MM.1S (cell line): ENCODE data around the gene COBL.

ENCODE experiments used
- DNase-seq: peaks from one replicate; pipeline ENCODE4 v3.0.0-alpha.2; 2015
- H2AFZ ChIP-seq: fragments of 300-600 bp; sonication (generic); 2 replicates; pipeline ENCODE4 v1.6.0; 2016; ENCODE audit warnings: antibody characterized with exemption, low read length
- H3F3A ChIP-seq: fragments of 300-600 bp; sonication (generic); 2 replicates; pipeline ENCODE4 v1.6.1; 2016; ENCODE audit warnings: mild to moderate bottlenecking, antibody characterized with exemption, low read length, moderate library complexity, mixed read lengths; ENCODE audit not compliant: insufficient read depth
- H3K27ac ChIP-seq: fragments of 300-600 bp; sonication (generic); 2 replicates; pipeline ENCODE4 v1.5.1; 2016; ENCODE audit warnings: mild to moderate bottlenecking, low read length
- H3K27me3 ChIP-seq: fragments of 300-600 bp; sonication (generic); replicated peaks from 2 replicates; pipeline ENCODE4 v1.6.0; 2016; ENCODE audit warnings: low read length; ENCODE audit not compliant: insufficient read depth
- H3K36me3 ChIP-seq: fragments of 300-600 bp; sonication (generic); replicated peaks from 2 replicates; pipeline ENCODE4 v1.6.1; 2016; ENCODE audit warnings: mild to moderate bottlenecking, low read length, mixed read lengths; ENCODE audit not compliant: insufficient read depth
- H3K4me1 ChIP-seq: fragments of 300-600 bp; sonication (generic); 2 replicates; pipeline ENCODE4 v1.6.1; 2016; ENCODE audit warnings: low read length, mixed read lengths
- H3K4me2 ChIP-seq: fragments of 300-600 bp; sonication (generic); 2 replicates; pipeline ENCODE4 v1.6.0; 2016; ENCODE audit warnings: low read depth, low read length
- H3K4me3 ChIP-seq: fragments of 300-600 bp; sonication (generic); 2 replicates; pipeline ENCODE4 v1.5.1; 2016; ENCODE audit warnings: low read length, mixed read lengths
- H3K79me2 ChIP-seq: fragments of 300-600 bp; sonication (generic); 2 replicates; pipeline ENCODE4 v1.6.1; 2016; ENCODE audit warnings: mixed run types, low read length, mixed read lengths
- H3K9ac ChIP-seq: fragments of 300-600 bp; sonication (generic); 2 replicates; pipeline ENCODE4 v1.6.1; 2016; ENCODE audit warnings: low read length, mixed read lengths
- H3K9me2 ChIP-seq: fragments of 300-600 bp; sonication (generic); replicated peaks from 2 replicates; pipeline ENCODE4 v1.6.1; 2016; ENCODE audit warnings: mild to moderate bottlenecking, low read length, mixed read lengths; ENCODE audit not compliant: insufficient read depth
- H3K9me3 ChIP-seq: fragments of 300-600 bp; sonication (generic); replicated peaks from 2 replicates; pipeline ENCODE4 v1.6.1; 2016; ENCODE audit warnings: mild to moderate bottlenecking, low read length, mixed read lengths; ENCODE audit not compliant: insufficient read depth
- H4K20me1 ChIP-seq: fragments of 300-600 bp; sonication (generic); 2 replicates; pipeline ENCODE4 v1.6.1; 2016; ENCODE audit warnings: mild to moderate bottlenecking, low read length, moderate library complexity, mixed read lengths; ENCODE audit not compliant: insufficient read depth
- CTCF ChIP-seq: fragments of 300-600 bp; sonication (generic); IDR thresholded peaks from 2 replicates; pipeline ENCODE4 v1.5.1; 2016; ENCODE audit warnings: antibody characterized with exemption, low read length, mixed read lengths
- EZH2 ChIP-seq: fragments of 300-600 bp; sonication (generic); optimal IDR thresholded peaks from 2 replicates; pipeline ENCODE3; 2017; ENCODE audit warnings: low read depth, mild to moderate bottlenecking, antibody characterized with exemption, low read length, mixed read lengths
- EZH2phosphoT487 ChIP-seq: fragments of 300-600 bp; sonication (generic); IDR thresholded peaks from 2 replicates; pipeline ENCODE4 v1.6.1; 2018; ENCODE audit warnings: antibody characterized with exemption, low read length

COBL gene

GRCh38 chr7:51300762-51301674 is 15.6 kb downstream of the COBL start:
- H3K4me2 ChIP-seq, result no peak overlapping the region
- no peaks in the 10 kb centered on the region for H3K9me3 ChIP-seq
- H3F3A ChIP-seq, result no peaks in the 10 kb centered on the region
- TF ChIP-seq CTCF (no peak), EZH2 (no peak), EZH2phosphoT487 (no peak)
- H3K27me3 ChIP-seq, result no peaks in the 10 kb centered on the region
- no peak overlapping the region for H3K27ac ChIP-seq
- H4K20me1 ChIP-seq, result no peaks in the 10 kb centered on the region
- H3K9me2 ChIP-seq, result no peaks in the 10 kb centered on the region
- H3K36me3 ChIP-seq, result no peaks in the 10 kb centered on the region
- no peak overlapping the region for H3K4me3 ChIP-seq
- no peak for DNase-seq
- H3K79me2 ChIP-seq, result no peaks in the 10 kb centered on the region
- no peak overlapping the region for H2AFZ ChIP-seq
- H3K9ac ChIP-seq, result no peak overlapping the region
- no peaks in the 10 kb centered on the region for H3K4me1 ChIP-seq

- Histone ChIP-seq H2AFZ (no peak overlapping the region), H3K79me2 (no peaks in the 10 kb centered on the region), H4K20me1 (no peaks in the 10 kb centered on the region), H3K27ac (no peak overlapping the region), H3K9me2 (no peaks in the 10 kb centered on the region), H3K27me3 (no peaks in the 10 kb centered on the region), H3K9me3 (no peaks in the 10 kb centered on the region), H3K36me3 (no peaks in the 10 kb centered on the region), H3K9ac (no peak overlapping the region), H3K4me2 (no peak overlapping the region), H3F3A (no peaks in the 10 kb centered on the region), H3K4me3 (no peak overlapping the region), H3K4me1 (no peaks in the 10 kb centered on the region)
- TF ChIP-seq CTCF (no peak), EZH2 (no peak), EZH2phosphoT487 (no peak)
- DNase-seq, result no peak
Measured at GRCh38 chr7:51299391-51300133, 17.0 kb downstream of the COBL start.

- H3K27me3 ChIP-seq, result no peaks in the 10 kb centered on the region
- H3F3A ChIP-seq, result no peaks in the 10 kb centered on the region
- H2AFZ ChIP-seq, result no peak overlapping the region
- H3K9me3 ChIP-seq, result no peaks in the 10 kb centered on the region
- no peak overlapping the region for H3K9ac ChIP-seq
- no peaks in the 10 kb centered on the region for H3K79me2 ChIP-seq
- H4K20me1 ChIP-seq, result no peaks in the 10 kb centered on the region
- H3K4me1 ChIP-seq, result no peaks in the 10 kb centered on the region
- DNase-seq, result no peak
- no peak overlapping the region for H3K27ac ChIP-seq
- H3K4me3 ChIP-seq, result no peak overlapping the region
- H3K9me2 ChIP-seq, result no peaks in the 10 kb centered on the region
- H3K4me2 ChIP-seq, result no peak overlapping the region
- H3K36me3 ChIP-seq, result no peaks in the 10 kb centered on the region
- TF ChIP-seq CTCF (no peak), EZH2phosphoT487 (no peak), EZH2 (no peak)
Measured at GRCh38 chr7:51298912-51299311, 17.7 kb downstream of the COBL start.
